ENCODE results near the gene FGF12.
A peak's percentile ranks its signal among the peaks of the same experiment; 100 is the strongest.
"Not testable (repeated sequence)": the region's sequence is repeated elsewhere in the genome, so short reads cannot be mapped to it uniquely, and the experiment has no call there.

Gene FGF12

GRCh38 chr3:192597506-192597905 lies 129.8 kb downstream of the FGF12 start:
- peak; percentile 40 for DNase-seq (ENCODE audit: low read depth, low spot score)

GRCh38 chr3:192578729-192579128 lies 148.6 kb downstream of the FGF12 start:
- DNase-seq (ENCODE audit: low read depth, low spot score), result no peak

GRCh38 chr3:192577811-192578210 lies 149.5 kb downstream of the FGF12 start:
- DNase-seq (ENCODE audit: low read depth, low spot score), result no peak

DNA sequence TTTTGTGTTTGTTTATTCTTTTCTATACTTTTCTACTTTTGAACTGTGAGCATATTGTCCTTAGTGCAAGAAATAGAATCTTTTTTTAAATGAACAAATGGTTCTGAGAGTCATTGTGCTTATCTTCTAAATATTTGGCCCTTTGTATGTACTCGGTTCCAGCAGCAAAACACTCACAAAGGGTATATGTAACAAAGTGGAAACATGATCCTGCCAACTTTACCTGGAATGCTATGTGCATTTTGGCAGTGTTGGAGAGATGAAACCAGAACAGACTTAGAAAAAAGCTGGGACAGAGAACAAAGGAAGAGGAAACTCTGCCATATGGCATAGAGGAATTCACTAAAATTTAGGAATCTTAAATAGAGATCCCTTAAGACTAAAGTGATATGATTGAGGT lies 150.1 kb downstream of the FGF12 start:
- no peak for DNase-seq (ENCODE audit: low read depth, low spot score)

DNA sequence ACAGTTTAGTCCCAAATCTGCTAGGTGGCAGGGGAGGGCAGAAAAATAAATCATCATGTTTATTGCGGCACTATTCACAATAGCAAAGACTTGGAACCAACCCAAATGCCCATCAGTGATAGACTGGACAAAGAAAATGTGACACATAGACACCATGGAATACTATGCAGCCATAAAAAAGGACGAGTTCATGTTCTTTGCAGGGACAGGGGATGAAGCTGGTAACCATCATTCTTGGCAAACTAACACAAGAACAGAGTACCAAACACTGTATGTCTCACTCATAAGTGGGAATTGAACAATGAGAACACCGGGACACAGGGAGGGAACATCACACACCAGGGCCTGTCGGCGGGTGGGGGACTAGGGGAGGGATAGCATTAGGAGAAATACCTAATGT lies 150.6 kb downstream of the FGF12 start:
- DNase-seq (ENCODE audit: low read depth, low spot score), result not testable (repeated sequence)

DNA sequence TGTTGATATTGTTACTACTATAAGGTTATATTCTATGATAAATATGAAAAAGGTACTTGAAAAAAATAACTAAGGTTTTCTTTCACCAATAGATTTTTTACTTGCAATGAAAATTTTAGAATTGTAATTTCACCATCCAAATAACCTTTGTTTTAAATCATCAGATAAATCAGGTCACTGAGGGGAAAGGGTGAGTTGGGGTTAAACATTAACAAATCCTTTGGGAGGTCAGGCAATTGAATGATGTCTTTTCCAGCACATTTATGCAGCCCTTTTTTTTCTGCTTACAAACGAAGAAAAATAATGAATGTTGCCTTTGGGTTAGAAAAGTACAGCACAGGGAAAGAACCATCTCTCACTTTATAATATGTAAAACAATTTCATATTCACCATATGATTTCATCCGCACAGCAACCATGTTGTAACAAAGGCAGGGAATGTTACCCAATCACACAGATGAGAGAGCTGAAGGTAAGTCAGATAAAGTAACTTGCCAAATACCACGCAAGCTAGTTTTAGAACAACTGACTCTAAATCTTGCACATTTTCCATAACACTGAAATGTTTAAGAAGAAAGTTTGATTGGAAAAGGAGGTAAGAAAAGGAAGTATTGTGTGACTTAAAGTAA lies 151.3 kb downstream of the FGF12 start:
- no peak for DNase-seq (ENCODE audit: low read depth, low spot score)

- DNase-seq (ENCODE audit: low read depth, low spot score), result no peak
Measured at GRCh38 chr3:192573240-192573639, 154.1 kb downstream of the FGF12 start.

DNA sequence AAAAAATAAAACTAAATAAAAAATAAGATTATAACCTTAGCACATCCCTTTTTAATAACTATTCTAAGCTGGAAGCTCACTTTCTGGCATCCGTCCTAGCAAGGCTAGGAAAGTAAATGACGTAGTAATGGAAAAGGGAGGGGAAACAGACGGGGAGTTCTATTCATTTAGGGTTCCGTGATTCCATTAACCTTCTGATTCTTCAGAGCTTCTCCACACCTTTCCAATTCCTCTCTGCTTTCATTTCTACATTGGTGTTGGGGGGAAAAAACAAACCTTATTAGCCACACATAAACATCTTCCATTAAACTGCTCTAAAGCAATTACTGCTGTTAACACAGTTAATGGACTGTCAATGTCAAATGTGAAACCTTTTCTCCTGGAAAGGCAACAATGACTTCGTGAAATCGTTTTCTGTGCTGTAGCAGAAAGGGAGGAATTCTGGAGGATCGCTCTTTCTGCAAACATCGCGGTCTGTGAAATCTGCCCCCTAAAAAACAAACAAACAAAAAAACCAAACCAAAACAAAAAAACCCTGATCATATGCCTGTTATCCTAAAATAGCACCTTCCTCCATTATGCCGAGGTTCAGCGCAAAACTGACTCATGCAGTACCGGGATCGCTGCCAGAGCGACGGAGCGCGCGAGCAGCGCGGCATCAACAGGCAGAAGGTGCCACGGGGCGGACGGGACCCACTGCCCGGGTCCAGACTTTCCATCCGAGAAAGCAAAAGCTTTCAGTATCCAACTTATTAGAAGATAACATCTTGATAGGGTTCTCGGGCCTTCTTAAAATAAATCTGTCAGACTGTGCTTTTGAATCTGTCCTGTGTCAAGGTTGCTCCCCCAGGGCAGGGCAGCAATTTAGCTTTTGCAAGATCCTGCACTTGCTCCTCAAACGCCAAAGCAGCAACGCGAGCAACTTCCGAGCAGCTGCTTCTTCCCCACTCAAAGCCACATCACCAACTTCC lies 156.2 kb downstream of the FGF12 start:
- peak; percentile 8 for DNase-seq (ENCODE audit: low read depth, low spot score)

GRCh38 chr3:192570315-192570714 lies 157.0 kb downstream of the FGF12 start:
- no peak for DNase-seq (ENCODE audit: low read depth, low spot score)

GRCh38 chr3:192566706-192567290 lies 160.5 kb downstream of the FGF12 start:
- peak; percentile 30 for DNase-seq (ENCODE audit: low read depth, low spot score)

- DNase-seq (ENCODE audit: low read depth, low spot score), result no peak
Measured at GRCh38 chr3:192564611-192565010, 162.7 kb downstream of the FGF12 start.

DNA sequence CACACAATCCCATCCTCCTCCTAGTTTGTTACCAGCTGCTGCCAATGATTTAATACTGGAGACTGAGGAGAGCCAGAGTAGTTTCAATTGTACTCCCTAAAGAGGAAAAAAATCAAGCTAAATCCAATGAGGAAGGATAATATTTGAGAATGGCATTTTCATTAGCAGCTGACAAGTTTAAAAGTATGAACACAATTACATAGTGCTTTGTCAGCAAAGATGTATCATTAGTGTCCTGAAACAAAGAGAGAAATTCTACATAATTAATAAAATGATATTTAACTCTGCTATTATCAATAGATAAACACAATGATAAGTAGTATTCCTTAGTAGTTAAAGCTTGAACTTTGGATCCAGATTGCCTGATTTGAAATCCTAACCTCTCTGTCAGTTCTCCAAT lies 163.9 kb downstream of the FGF12 start:
- DNase-seq (ENCODE audit: low read depth, low spot score), result no peak

DNA sequence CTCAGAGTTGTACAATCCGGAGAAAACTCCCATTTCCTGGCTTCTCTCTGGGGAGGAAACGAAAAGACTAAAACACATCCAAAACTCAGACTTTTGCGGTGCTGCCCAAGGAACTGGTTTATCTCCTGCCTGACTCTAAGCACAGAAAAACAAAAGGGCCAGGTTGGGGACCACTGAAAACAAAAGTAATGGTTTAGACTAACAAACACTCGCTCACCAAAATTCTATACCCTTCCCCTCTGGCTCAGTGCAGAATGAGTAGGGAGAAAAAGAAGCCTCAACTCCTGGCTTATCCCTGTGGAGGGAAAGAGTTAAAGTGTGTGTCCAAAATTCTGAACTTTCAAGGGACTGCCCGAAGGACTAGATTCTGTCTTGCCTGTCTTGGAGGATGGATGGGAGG lies 173.6 kb downstream of the FGF12 start:
- no peak for DNase-seq (ENCODE audit: low read depth, low spot score)

DNA sequence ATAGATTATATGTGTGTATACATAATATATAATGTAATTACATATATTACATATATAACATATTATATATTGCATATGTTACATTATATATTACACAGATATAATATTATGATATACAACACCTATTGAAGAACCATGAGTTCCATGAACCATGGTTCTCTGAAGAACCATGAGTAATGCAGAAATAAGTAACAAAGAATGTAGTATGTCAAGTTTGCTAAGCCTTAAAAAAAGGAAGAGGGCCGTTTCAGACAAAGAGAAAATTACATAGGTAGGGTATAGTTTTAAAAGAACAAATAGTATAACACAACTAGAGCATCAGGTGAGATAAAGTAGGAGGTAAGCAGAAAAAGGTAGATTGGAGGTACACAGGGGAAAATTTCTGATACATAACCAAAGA lies 177.0 kb downstream of the FGF12 start:
- DNase-seq (ENCODE audit: low read depth, low spot score), result no peak

DNA sequence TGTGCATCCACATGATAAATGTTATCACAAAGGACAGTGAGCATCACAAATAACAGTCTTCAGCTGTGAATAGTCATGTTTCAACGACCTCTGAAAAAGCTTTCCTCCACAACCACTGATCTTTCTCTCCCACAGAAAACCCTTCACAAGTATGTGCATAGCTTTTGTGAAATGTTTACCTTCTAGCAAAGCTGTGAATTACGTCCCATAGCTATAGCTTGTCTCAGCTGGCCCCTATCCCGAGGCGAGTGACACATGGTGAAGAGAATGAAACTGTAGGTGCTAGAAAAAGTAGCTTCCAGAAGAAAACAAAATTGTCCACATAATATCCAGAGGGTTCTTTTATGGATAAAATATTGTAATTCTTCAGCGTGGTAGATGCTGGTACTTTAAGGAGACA lies 182.0 kb downstream of the FGF12 start:
- DNase-seq (ENCODE audit: low read depth, low spot score), result no peak

- no peak for DNase-seq (ENCODE audit: low read depth, low spot score)
Measured at GRCh38 chr3:192543163-192543562, 184.2 kb downstream of the FGF12 start.

- no peak for DNase-seq (ENCODE audit: low read depth, low spot score)
Measured at GRCh38 chr3:192516820-192517219, 210.5 kb downstream of the FGF12 start.

GRCh38 chr3:192515664-192516045 lies 211.7 kb downstream of the FGF12 start:
- DNase-seq (ENCODE audit: low read depth, low spot score), result no peak

DNA sequence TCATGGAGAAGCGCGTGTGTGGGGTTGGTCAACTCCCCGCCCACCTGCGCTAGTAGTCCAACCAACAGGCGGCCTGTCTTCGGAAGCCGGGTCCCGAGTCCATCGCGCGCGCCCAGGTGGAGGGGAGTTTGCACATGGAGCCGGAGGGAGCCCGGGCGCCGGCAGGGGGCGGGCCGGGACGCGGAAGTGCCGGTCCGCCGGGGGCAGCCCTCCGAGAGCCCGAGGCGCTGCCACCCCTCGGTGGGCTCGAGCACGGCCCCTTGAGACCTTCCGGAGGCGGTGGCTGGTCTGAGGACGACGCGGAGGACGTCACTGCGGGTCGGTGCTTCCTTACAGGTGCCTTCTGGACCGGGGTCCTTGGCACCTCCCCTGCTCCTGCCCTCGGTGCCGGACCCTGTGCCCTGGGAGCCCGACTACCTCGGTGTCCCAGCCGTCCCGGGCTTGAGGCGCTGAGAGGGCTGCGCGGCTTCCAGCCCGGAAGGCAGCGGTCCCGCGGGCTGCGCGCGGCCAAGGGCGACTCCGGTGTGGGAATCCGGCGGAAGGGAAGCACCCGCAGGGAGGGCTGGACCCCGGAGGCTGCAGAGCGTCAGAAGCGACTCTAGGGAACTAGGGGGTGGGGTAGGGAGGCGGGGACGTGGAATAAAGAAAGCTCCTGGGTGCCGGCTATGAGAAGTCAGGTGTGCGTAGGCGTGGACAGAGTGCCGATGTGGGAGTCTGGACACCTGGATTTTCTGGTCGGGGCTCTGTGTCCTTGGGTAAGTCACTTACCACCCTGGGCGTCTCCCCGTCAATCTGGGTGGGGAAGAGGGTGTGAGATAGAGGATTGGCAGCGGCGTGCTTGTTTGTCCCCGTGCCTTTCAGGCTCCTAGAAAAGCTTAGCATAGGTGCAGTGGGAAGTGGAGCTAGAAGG lies 212.3 kb downstream of the FGF12 start:
- peak; percentile 81 for DNase-seq (ENCODE audit: low read depth, low spot score)

DNA sequence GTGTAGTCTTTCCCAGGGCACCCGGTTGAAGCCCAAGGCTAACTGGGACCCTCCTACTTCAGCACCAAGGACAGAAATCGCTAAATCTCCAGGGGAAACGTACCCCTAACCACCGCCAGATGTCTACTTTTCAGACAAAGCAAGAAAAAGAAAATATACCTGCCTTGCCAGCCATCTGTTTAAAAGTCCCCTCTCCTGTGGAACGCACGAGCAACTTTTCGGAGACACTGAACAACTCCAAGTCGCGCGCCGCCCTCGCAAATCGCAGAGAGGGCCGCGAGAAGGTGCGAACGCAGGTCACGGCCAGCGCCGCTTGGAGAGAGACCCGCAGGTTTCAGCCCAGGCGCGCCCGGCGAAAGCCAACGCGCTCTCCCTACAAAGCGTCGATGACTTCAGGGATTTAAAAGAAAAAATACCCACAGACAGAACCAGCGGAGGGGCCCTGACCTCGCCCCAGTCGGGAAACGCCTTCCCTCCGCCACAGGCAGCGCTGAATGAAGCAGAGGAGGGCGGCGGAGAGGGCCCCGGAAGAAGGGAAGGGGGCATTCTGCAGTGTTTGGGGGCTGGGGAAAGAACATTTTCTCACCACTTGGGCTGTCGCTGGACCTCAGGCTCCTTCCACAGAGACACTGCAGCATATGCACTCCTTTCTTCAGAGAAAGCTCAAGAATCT lies 213.1 kb downstream of the FGF12 start:
- DNase-seq (ENCODE audit: low read depth, low spot score), result peak; percentile 72

GRCh38 chr3:192505731-192506130 lies 221.6 kb downstream of the FGF12 start:
- DNase-seq (ENCODE audit: low read depth, low spot score), result no peak

Measured in ELF-1 (cell line).